IMR-90 (cell line): ENCODE measurements around the gene CUX1. TPM values are rescaled to one million over a fixed set of nuclear protein-coding genes. Genes with fewer than 3 reads are reported as not detected.

Experiments used
- ATAC-seq: fragments of 200-7000 bp; cut with Tn5 transposase; 2 replicates; pipeline ENCODE4 v1.9.1; 2020; ENCODE audit warnings: low read depth, mild to moderate bottlenecking, moderate library complexity
- BruUV-seq: library from RNA; stranded (reverse); fragments of 400-500 nt; replicated peaks from 2 replicates; lab custom pipeline; 2021; lab: Mats Ljungman, UMichigan
- CTCF ChIA-PET: fragments of 300-600 bp; formaldehyde crosslinking; extraction: SDS; loops from one replicate; lab custom pipeline; 2021; ENCODE audit warnings: antibody characterized with exemption; lab: Yijun Ruan, JAX
- POLR2A ChIA-PET: fragments of 300-600 bp; sonication (Branson Sonifier 250); formaldehyde crosslinking; loops from one replicate; lab custom pipeline; 2022; ENCODE audit warnings: antibody characterized with exemption; ENCODE audit not compliant: unreplicated experiment; lab: Charles Lee
- DNase-seq: peaks from one replicate; pipeline ENCODE4 v3.0.0; 2013
- H2AFZ ChIP-seq: replicated peaks from 2 replicates; pipeline ENCODE3; 2013; ENCODE audit warnings: low read length, mild to moderate bottlenecking; ENCODE audit not compliant: poor library complexity
- H2AK5ac ChIP-seq: 2 replicates; pipeline ENCODE4 v1.6.1; 2013; ENCODE audit warnings: low read depth, low read length, inconsistent platforms
- H2AK9ac ChIP-seq: replicated peaks from 2 replicates; pipeline ENCODE3; 2013; ENCODE audit warnings: mild to moderate bottlenecking, low read depth, low read length, moderate library complexity; ENCODE audit not compliant: poor library complexity
- H2BK120ac ChIP-seq: 2 replicates; pipeline ENCODE4 v1.6.1; 2013; ENCODE audit warnings: low read depth, low read length, inconsistent platforms
- H2BK15ac ChIP-seq: 3 replicates; pipeline ENCODE4 v1.6.1; 2013; ENCODE audit warnings: low read depth, low read length, inconsistent platforms
- H2BK20ac ChIP-seq: 2 replicates; pipeline ENCODE4 v1.6.1; 2013; ENCODE audit warnings: low read depth, mild to moderate bottlenecking, inconsistent platforms, low read length, moderate library complexity
- H2BK5ac ChIP-seq: 2 replicates; pipeline ENCODE4 v1.6.1; 2013; ENCODE audit warnings: mild to moderate bottlenecking, low read depth, low read length, inconsistent platforms; ENCODE audit not compliant: poor library complexity, severe bottlenecking
- H3K14ac ChIP-seq: replicated peaks from 2 replicates; pipeline ENCODE4 v1.6.1; 2013; ENCODE audit warnings: low read depth, low read length, inconsistent platforms
- H3K18ac ChIP-seq: 2 replicates; pipeline ENCODE4 v1.6.1; 2013; ENCODE audit warnings: low read depth, low read length, control low read depth
- H3K23ac ChIP-seq: 2 replicates; pipeline ENCODE4 v1.6.1; 2013; ENCODE audit warnings: low read depth, low read length, inconsistent platforms
- H3K27ac ChIP-seq: 2 replicates; pipeline ENCODE4 v1.5.1; 2013; ENCODE audit warnings: mild to moderate bottlenecking, control low read depth, low read length; ENCODE audit not compliant: insufficient read depth
- H3K27me3 ChIP-seq: 2 replicates; pipeline ENCODE4 v1.6.1; 2013; ENCODE audit warnings: low read length; ENCODE audit not compliant: control insufficient read depth, insufficient read depth
- H3K36me3 ChIP-seq: 2 replicates; pipeline ENCODE4 v1.6.1; 2013; ENCODE audit warnings: low read length, mixed read lengths; ENCODE audit not compliant: control insufficient read depth, insufficient read depth
- H3K4ac ChIP-seq: 2 replicates; pipeline ENCODE4 v1.6.1; 2013; ENCODE audit warnings: low read depth, low read length, inconsistent platforms
- H3K4me1 ChIP-seq: 2 replicates; pipeline ENCODE4 v1.6.1; 2013; ENCODE audit warnings: low read length, mixed read lengths; ENCODE audit not compliant: control insufficient read depth, insufficient read depth
- H3K4me2 ChIP-seq: 2 replicates; pipeline ENCODE4 v1.6.1; 2013; ENCODE audit warnings: low read depth, mild to moderate bottlenecking, control low read depth, low read length, moderate library complexity
- H3K4me3 ChIP-seq: 2 replicates; pipeline ENCODE4 v1.5.1; 2013; ENCODE audit warnings: low read depth, mild to moderate bottlenecking, control low read depth, low read length, moderate library complexity; ENCODE audit not compliant: insufficient read depth
- H3K56ac ChIP-seq: 2 replicates; pipeline ENCODE4 v1.6.1; 2013; ENCODE audit warnings: low read length, inconsistent platforms; ENCODE audit not compliant: insufficient read depth; ENCODE audit errors: extremely low read depth
- H3K79me1 ChIP-seq, 2 experiments: 2 replicates each; pipeline ENCODE4 v1.6.1; 2013; ENCODE audit warnings: low read length in 2 of 2, inconsistent platforms in 1 of 2, low read depth in 1 of 2
- H3K9ac ChIP-seq: 2 replicates; pipeline ENCODE4 v1.6.1; 2013; ENCODE audit warnings: low read depth, low read length, control low read depth
- H3K9me1 ChIP-seq: 2 replicates; pipeline ENCODE4 v1.6.1; 2013; ENCODE audit warnings: low read length, inconsistent platforms; ENCODE audit not compliant: insufficient read depth
- H3K9me3 ChIP-seq: 2 replicates; pipeline ENCODE4 v1.6.1; 2013; ENCODE audit warnings: low read length; ENCODE audit not compliant: control insufficient read depth, insufficient read depth
- H4K20me1 ChIP-seq: 2 replicates; pipeline ENCODE4 v1.6.1; 2013; ENCODE audit warnings: low read length, inconsistent platforms; ENCODE audit not compliant: insufficient read depth
- H4K5ac ChIP-seq: 2 replicates; pipeline ENCODE4 v1.6.1; 2013; ENCODE audit warnings: mild to moderate bottlenecking, low read depth, low read length, control low read depth
- H4K8ac ChIP-seq, 2 experiments: 2 replicates each; pipeline ENCODE4 v1.6.1; 2013; ENCODE audit warnings: low read depth in 2 of 2, low read length in 2 of 2, control low read depth in 1 of 2, inconsistent platforms in 1 of 2
- H4K91ac ChIP-seq: 2 replicates; pipeline ENCODE4 v1.6.1; 2013; ENCODE audit warnings: low read depth, low read length, inconsistent platforms; ENCODE audit not compliant: insufficient read depth
- MAZ ChIP-seq: IDR thresholded peaks from 2 replicates; pipeline ENCODE4 v1.6.1; 2012; ENCODE audit warnings: low read depth, mild to moderate bottlenecking, low read length, improper control_type of control experiment, moderate library complexity, borderline replicate concordance
- RAD21 ChIP-seq: IDR thresholded peaks from 2 replicates; pipeline ENCODE4 v1.6.1; 2012; ENCODE audit warnings: low read length, improper control_type of control experiment
- SMC3 ChIP-seq: fragments of 150-350 bp; IDR thresholded peaks from 2 replicates; pipeline ENCODE4 v1.6.1; 2016; ENCODE audit warnings: low read depth, mild to moderate bottlenecking, antibody characterized with exemption, low read length, moderate library complexity
- WGBS, 2 experiments: methylation state at CpG; one replicate each; pipeline versions ENCODE4 v1.1.5 to v1.1.7; 2013; ENCODE audit warnings: missing lambda C conversion rate in 2 of 2; ENCODE audit not compliant: insufficient read length in 1 of 2; ENCODE audit errors: extremely low coverage in 2 of 2; 5-methylcytosine and 5-hydroxymethylcytosine counted together
- dilution Hi-C: fragments of 300-500 bp; cut with HindIII; formaldehyde crosslinking; loops from one replicate; pipeline ENCODE4 v1.14.3; 2018; ENCODE audit warnings: low sequenced_read_pairs; ENCODE audit not compliant: unreplicated experiment
- in situ Hi-C: fragments of 300-500 bp; cut with MboI; formaldehyde crosslinking; loops from 3 replicates; pipeline ENCODE4 v1.14.3; 2019; ENCODE audit warnings: low sequenced_read_pairs, inconsistent platforms, mixed read lengths
- intact Hi-C: fragments of 100-400 bp; cut with micrococcal nuclease; formaldehyde crosslinking; loops from 2 replicates; pipeline ENCODE4 v1.10.0; 2022
- polyA plus RNA-seq, 3 experiments: library from polyadenylated mRNA; depleted of rRNA; stranded (reverse); fragments of >200 nt; gene quantifications; 2 replicates each; pipeline ENCODE4 v1.2.3, GENCODE V29; 2012; ENCODE audit warnings: low replicate concordance in 1 of 3
- total RNA-seq: library from RNA; depleted of rRNA; stranded (reverse); fragments of >200 nt; gene quantifications from 2 replicates; pipeline ENCODE4 v1.2.3, GENCODE V29; 2012
- TF ChIP-seq, protein P1 (sequence below): fragments of 150-350 bp; IDR thresholded peaks from 2 replicates; pipeline ENCODE4 v1.6.1; 2017; ENCODE audit warnings: mild to moderate bottlenecking, antibody characterized with exemption, low read length, low read depth
- TF ChIP-seq, protein P2 (sequence below): conservative IDR thresholded peaks from 2 replicates; pipeline ENCODE4 v1.5.1; 2012; ENCODE audit warnings: mild to moderate bottlenecking, low read depth, low read length, improper control_type of control experiment

The CUX1 gene
- total and polyA plus RNA-seq, 2 of the 4 experiments (the other 2 are of a cell fraction): 19.7 to 46.4 TPM

DNA sequence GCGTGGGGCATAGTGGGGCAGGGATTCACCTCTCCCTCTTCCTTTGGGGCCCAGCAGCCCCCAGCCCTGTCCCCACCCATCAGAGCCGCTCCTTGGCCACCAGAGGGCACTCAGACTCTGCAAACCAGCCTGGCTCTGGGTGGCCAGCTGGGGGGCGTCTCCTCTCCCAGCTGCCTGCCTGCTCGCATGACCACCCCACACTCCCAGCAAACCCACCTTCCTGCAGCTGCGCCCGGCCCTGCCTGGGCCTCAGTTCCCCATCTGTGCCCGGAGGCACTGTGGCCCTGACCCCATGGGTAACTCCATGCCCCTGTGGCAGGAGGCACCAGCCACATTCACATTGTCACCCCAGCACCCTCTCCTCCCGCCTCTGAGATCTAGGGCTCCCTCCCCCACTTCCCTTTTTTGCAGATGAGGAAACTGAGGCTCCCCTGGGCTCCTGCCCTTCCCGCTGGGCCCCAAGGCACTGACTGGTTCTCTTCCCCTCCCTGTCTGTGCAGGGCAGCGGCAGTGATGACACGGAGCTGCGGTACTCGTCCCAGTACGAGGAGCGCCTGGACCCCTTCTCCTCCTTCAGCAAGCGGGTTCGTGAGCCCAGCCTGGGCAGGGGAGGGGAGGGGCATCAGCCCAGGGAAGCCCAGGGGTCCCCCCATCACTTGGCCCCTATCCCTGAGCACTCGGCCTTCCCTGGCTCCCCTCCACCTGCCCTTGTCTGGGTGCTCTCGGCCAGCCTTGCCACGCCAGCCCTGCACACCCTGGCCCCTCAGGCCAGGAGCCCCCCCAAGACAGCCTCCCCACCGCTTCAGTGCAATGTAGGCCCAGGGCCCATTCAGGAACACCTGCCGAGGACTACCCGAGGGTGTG is 462.3 kb downstream of the CUX1 start:
- no peak overlapping the region for H2BK15ac ChIP-seq
- H2AFZ ChIP-seq: peak overlapping the region; percentile 84
- no peaks in the 10 kb centered on the region; the same call in 1 of the 2 replicates for H3K4me1 ChIP-seq
- ChIA-PET CTCF (interaction anchor here (1.5 kb wide), 1 partner anchor 10 kb away, joined by 3 read pairs; no protein-coding TSS in a partner anchor), POLR2A (no interaction called here)
- no peak overlapping the region for H3K27ac ChIP-seq
- H3K4me3 ChIP-seq: no peak overlapping the region
- 0 out of 2 replicates have a peak overlapping the region, but pooled peaks have one; percentile 10 for H2AK5ac ChIP-seq
- in situ Hi-C loops (loop anchor here (5.0 kb wide), 1 partner anchor 113 kb away; no protein-coding TSS in a partner anchor), intact Hi-C loops (loop anchor here (1.0 kb wide), 1 partner anchor 111 kb away; no protein-coding TSS in a partner anchor), dilution Hi-C loops (no loop called here)
- H3K9me3 ChIP-seq: no peaks in the 10 kb centered on the region
- no peaks in the 10 kb centered on the region for H4K20me1 ChIP-seq
- H3K4me2 ChIP-seq: no peak overlapping the region; the same call in 1 of the 2 replicates
- H3K36me3 ChIP-seq: no peaks in the 10 kb centered on the region
- TF ChIP-seq MAZ (peak; percentile 86), RAD21 (peak; percentile 92), SMC3 (peak; percentile 80)
- TF ChIP-seq, protein P1, sequence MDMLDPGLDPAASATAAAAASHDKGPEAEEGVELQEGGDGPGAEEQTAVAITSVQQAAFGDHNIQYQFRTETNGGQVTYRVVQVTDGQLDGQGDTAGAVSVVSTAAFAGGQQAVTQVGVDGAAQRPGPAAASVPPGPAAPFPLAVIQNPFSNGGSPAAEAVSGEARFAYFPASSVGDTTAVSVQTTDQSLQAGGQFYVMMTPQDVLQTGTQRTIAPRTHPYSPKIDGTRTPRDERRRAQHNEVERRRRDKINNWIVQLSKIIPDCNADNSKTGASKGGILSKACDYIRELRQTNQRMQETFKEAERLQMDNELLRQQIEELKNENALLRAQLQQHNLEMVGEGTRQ: no peak
- TF ChIP-seq, protein P2, sequence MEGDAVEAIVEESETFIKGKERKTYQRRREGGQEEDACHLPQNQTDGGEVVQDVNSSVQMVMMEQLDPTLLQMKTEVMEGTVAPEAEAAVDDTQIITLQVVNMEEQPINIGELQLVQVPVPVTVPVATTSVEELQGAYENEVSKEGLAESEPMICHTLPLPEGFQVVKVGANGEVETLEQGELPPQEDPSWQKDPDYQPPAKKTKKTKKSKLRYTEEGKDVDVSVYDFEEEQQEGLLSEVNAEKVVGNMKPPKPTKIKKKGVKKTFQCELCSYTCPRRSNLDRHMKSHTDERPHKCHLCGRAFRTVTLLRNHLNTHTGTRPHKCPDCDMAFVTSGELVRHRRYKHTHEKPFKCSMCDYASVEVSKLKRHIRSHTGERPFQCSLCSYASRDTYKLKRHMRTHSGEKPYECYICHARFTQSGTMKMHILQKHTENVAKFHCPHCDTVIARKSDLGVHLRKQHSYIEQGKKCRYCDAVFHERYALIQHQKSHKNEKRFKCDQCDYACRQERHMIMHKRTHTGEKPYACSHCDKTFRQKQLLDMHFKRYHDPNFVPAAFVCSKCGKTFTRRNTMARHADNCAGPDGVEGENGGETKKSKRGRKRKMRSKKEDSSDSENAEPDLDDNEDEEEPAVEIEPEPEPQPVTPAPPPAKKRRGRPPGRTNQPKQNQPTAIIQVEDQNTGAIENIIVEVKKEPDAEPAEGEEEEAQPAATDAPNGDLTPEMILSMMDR: peak; percentile 80
- no peak overlapping the region for H3K23ac ChIP-seq
- peak; percentile 55 for DNase-seq
- no peak overlapping the region for H3K18ac ChIP-seq
- 38% methylated on average over 4 of the region's 23 CpGs; no CpG with 5 or more reads in 1 of the 2 experiments for WGBS, 2 experiments
- ATAC-seq: peak; percentile 93
- no peak overlapping the region for H3K56ac ChIP-seq
- H2BK5ac ChIP-seq: no peak overlapping the region
- no peaks in the 10 kb centered on the region for H3K27me3 ChIP-seq
- H3K14ac ChIP-seq: no peak overlapping the region
- no peak overlapping the region for H2BK120ac ChIP-seq
- no peak overlapping the region for H2BK20ac ChIP-seq
- H4K91ac ChIP-seq: no peak overlapping the region
- no peak overlapping the region for H4K5ac ChIP-seq
- no peak overlapping the region for H4K8ac ChIP-seq
- peak overlapping the region; percentile 93 for H2AK9ac ChIP-seq
- H3K9me1 ChIP-seq: no peaks in the 10 kb centered on the region
- H3K79me1 ChIP-seq: no peaks in the 10 kb centered on the region
- no TSS peak for BruUV-seq
- no peak overlapping the region for H3K9ac ChIP-seq
- H3K4ac ChIP-seq: no peak overlapping the region
